Kidney epithelial cell (primary cell): ENCODE data around the gene ZSWIM6. TPM values are rescaled to one million over a fixed set of nuclear protein-coding genes. Genes with fewer than 3 reads are reported as not detected.

Experiments
- DNase-seq: peaks from one replicate; pipeline ENCODE4 v3.0.0-alpha.2; 2010; ENCODE audit warnings: low read depth
- H3K27me3 ChIP-seq: 2 replicates; pipeline ENCODE4 v1.6.0; 2011; ENCODE audit warnings: low read length; ENCODE audit not compliant: control insufficient read depth, insufficient read depth
- H3K36me3 ChIP-seq: 2 replicates; pipeline ENCODE4 v1.5.1; 2011; ENCODE audit warnings: low read length; ENCODE audit not compliant: control insufficient read depth, insufficient read depth
- H3K4me3 ChIP-seq: 2 replicates; pipeline ENCODE4 v1.5.1; 2011; ENCODE audit warnings: low read depth, mild to moderate bottlenecking, control low read depth, low read length
- CTCF ChIP-seq: IDR thresholded peaks from 2 replicates; pipeline ENCODE4 v1.5.1; 2011; ENCODE audit warnings: mild to moderate bottlenecking, moderate library complexity, low read length, control low read depth, inconsistent platforms; ENCODE audit not compliant: insufficient read depth, poor library complexity, severe bottlenecking
- total RNA-seq: library from RNA; depleted of rRNA; stranded (reverse); fragments of >200 nt; gene quantifications from 2 replicates; pipeline ENCODE4 v1.2.3, GENCODE V29; 2015

The ZSWIM6 gene
- total RNA-seq, 1 donor from 2014 or later, result 18.5 TPM

- Histone ChIP-seq H3K4me3 (no peak overlapping the region), H3K27me3 (no peaks in the 10 kb centered on the region), H3K36me3 (peaks cover 2% of the 10 kb centered on the region)
- no peak for DNase-seq
- TF ChIP-seq CTCF, result no peak
Observed at GRCh38 chr5:61352612-61353156, 20.6 kb downstream of the ZSWIM6 start.

- DNase-seq, result no peak
- Histone ChIP-seq H3K36me3 (peaks cover 2% of the 10 kb centered on the region), H3K27me3 (no peaks in the 10 kb centered on the region), H3K4me3 (no peak overlapping the region)
- no peak for TF ChIP-seq CTCF
Observed at GRCh38 chr5:61353293-61353692, 21.2 kb downstream of the ZSWIM6 start.

- no peak overlapping the region for H3K4me3 ChIP-seq
- no peak for DNase-seq
- TF ChIP-seq CTCF, result no peak
- no peaks in the 10 kb centered on the region for H3K27me3 ChIP-seq
- H3K36me3 ChIP-seq, result peaks cover 2% of the 10 kb centered on the region
Observed at GRCh38 chr5:61354199-61354598, 22.1 kb downstream of the ZSWIM6 start.

- Histone ChIP-seq H3K4me3 (no peak overlapping the region), H3K27me3 (no peaks in the 10 kb centered on the region), H3K36me3 (peaks cover 2% of the 10 kb centered on the region)
- TF ChIP-seq CTCF, result peak; percentile 42
- DNase-seq, result no peak
Observed at GRCh38 chr5:61357745-61358144, 25.7 kb downstream of the ZSWIM6 start.

GRCh38 chr5:61362796-61363368 is 30.8 kb downstream of the ZSWIM6 start:
- peak; percentile 22 for TF ChIP-seq CTCF
- no peak for DNase-seq
- Histone ChIP-seq H3K36me3 (no peaks in the 10 kb centered on the region), H3K27me3 (no peaks in the 10 kb centered on the region), H3K4me3 (no peak overlapping the region)
